ENCODE results near the gene KCNAB1. TPM values are rescaled to one million over a fixed set of nuclear protein-coding genes. Genes with fewer than 3 reads are reported as not detected.
A peak's percentile ranks its signal among the peaks of the same experiment; 100 is the strongest.

KCNAB1 gene
- polyA plus RNA-seq, 1 donor from 2014 or later, result 0.26 TPM

- Mint-ChIP-seq H3K36me3 (no peaks in the 10 kb centered on the region), H3K4me3 (no peak overlapping the region)
Measured at GRCh38 chr3:156311431-156311830, 191.1 kb downstream of the KCNAB1 start.

GRCh38 chr3:156311930-156312329 is 191.6 kb downstream of the KCNAB1 start:
- Mint-ChIP-seq H3K9me3 (no peaks in the 10 kb centered on the region), H3K4me1 (no peaks in the 10 kb centered on the region), H3K27ac (no peak overlapping the region), H3K36me3 (no peaks in the 10 kb centered on the region), H3K27me3 (peaks cover 4% of the 10 kb centered on the region), H3K4me3 (no peak overlapping the region)

More at GRCh38 chr3:156311431-156311830, 191.1 kb downstream of the KCNAB1 start:
- Mint-ChIP-seq H3K9me3 (no peaks in the 10 kb centered on the region), H3K27me3 (peaks cover 4% of the 10 kb centered on the region), H3K27ac (no peak overlapping the region), H3K4me1 (no peaks in the 10 kb centered on the region)

- H3K27me3 Mint-ChIP-seq, result peaks cover 4% of the 10 kb centered on the region
- H3K9me3 Mint-ChIP-seq, result no peaks in the 10 kb centered on the region
- no peak overlapping the region for H3K4me3 Mint-ChIP-seq
- no peaks in the 10 kb centered on the region for H3K36me3 Mint-ChIP-seq
- peak overlapping the region in 1 of 3 donors; percentile 57 for H3K27ac Mint-ChIP-seq
- H3K4me1 Mint-ChIP-seq, result no peaks in the 10 kb centered on the region
Measured at GRCh38 chr3:156316076-156316475, 195.7 kb downstream of the KCNAB1 start.

- Mint-ChIP-seq H3K27ac (peak overlapping the region in 1 of 3 donors; percentile 16), H3K4me3 (no peak overlapping the region)
Measured at GRCh38 chr3:156317462-156318074, 197.2 kb downstream of the KCNAB1 start.

GRCh38 chr3:156321945-156322344 is 201.6 kb downstream of the KCNAB1 start:
- peaks cover 0 to 4% (median 0%) of the 10 kb centered on the region in 3 donors for H3K9me3 Mint-ChIP-seq
- H3K4me3 Mint-ChIP-seq, result no peak overlapping the region
- no peaks in the 10 kb centered on the region for H3K27me3 Mint-ChIP-seq
- H3K27ac Mint-ChIP-seq, result no peak overlapping the region
- H3K4me1 Mint-ChIP-seq, result no peaks in the 10 kb centered on the region
- H3K36me3 Mint-ChIP-seq, result no peaks in the 10 kb centered on the region

More at GRCh38 chr3:156317462-156318074, 197.2 kb downstream of the KCNAB1 start:
- Mint-ChIP-seq H3K27me3 (no peaks in the 10 kb centered on the region), H3K36me3 (no peaks in the 10 kb centered on the region), H3K4me1 (no peaks in the 10 kb centered on the region), H3K9me3 (no peaks in the 10 kb centered on the region)

- H3K4me3 Mint-ChIP-seq, result no peak overlapping the region
- no peaks in the 10 kb centered on the region for H3K36me3 Mint-ChIP-seq
- H3K4me1 Mint-ChIP-seq, result no peaks in the 10 kb centered on the region
- H3K9me3 Mint-ChIP-seq, result peaks cover 0 to 4% (median 0%) of the 10 kb centered on the region in 3 donors
- H3K27me3 Mint-ChIP-seq, result peaks cover 4% of the 10 kb centered on the region
- H3K27ac Mint-ChIP-seq, result no peak overlapping the region
Measured at GRCh38 chr3:156323466-156323865, 203.1 kb downstream of the KCNAB1 start.

GRCh38 chr3:156330415-156330814 is 210.0 kb downstream of the KCNAB1 start:
- H3K27ac Mint-ChIP-seq, result peak overlapping the region in 1 of 3 donors; percentile 25
- H3K4me1 Mint-ChIP-seq, result no peaks in the 10 kb centered on the region
- peaks cover 4% of the 10 kb centered on the region for H3K27me3 Mint-ChIP-seq
- H3K9me3 Mint-ChIP-seq, result peaks cover 0 to 4% (median 0%) of the 10 kb centered on the region in 3 donors
- no peak overlapping the region for H3K4me3 Mint-ChIP-seq
- no peaks in the 10 kb centered on the region for H3K36me3 Mint-ChIP-seq

- peak overlapping the region in 1 of 3 donors; percentile 27 for H3K27ac Mint-ChIP-seq
- no peaks in the 10 kb centered on the region for H3K4me1 Mint-ChIP-seq
- peaks cover 10% of the 10 kb centered on the region for H3K27me3 Mint-ChIP-seq
- H3K9me3 Mint-ChIP-seq, result no peaks in the 10 kb centered on the region
- no peak overlapping the region for H3K4me3 Mint-ChIP-seq
- no peaks in the 10 kb centered on the region for H3K36me3 Mint-ChIP-seq
Measured at GRCh38 chr3:156332304-156332703, 211.9 kb downstream of the KCNAB1 start.

GRCh38 chr3:156334841-156335545 is 214.6 kb downstream of the KCNAB1 start:
- Mint-ChIP-seq H3K27me3 (peaks cover 15% of the 10 kb centered on the region), H3K27ac (no peak overlapping the region), H3K4me3 (no peak overlapping the region), H3K36me3 (no peaks in the 10 kb centered on the region), H3K9me3 (no peaks in the 10 kb centered on the region), H3K4me1 (no peaks in the 10 kb centered on the region)

- Mint-ChIP-seq H3K9me3 (no peaks in the 10 kb centered on the region), H3K36me3 (no peaks in the 10 kb centered on the region), H3K4me3 (no peak overlapping the region), H3K27ac (no peak overlapping the region), H3K27me3 (peaks cover 18% of the 10 kb centered on the region), H3K4me1 (peaks cover 5% of the 10 kb centered on the region in 3 donors)
Measured at GRCh38 chr3:156339491-156339890, 219.1 kb downstream of the KCNAB1 start.

GRCh38 chr3:156341332-156341731 is 221.0 kb downstream of the KCNAB1 start:
- Mint-ChIP-seq H3K36me3 (no peaks in the 10 kb centered on the region), H3K27ac (no peak overlapping the region)

GRCh38 chr3:156341831-156342416 is 221.5 kb downstream of the KCNAB1 start:
- peak overlapping the region in 1 of 4 donors; percentile 2 for H3K4me3 Mint-ChIP-seq
- no peaks in the 10 kb centered on the region for H3K9me3 Mint-ChIP-seq
- H3K4me1 Mint-ChIP-seq, result peaks cover 5% of the 10 kb centered on the region in 3 donors
- H3K27me3 Mint-ChIP-seq, result peaks cover 15% of the 10 kb centered on the region
- no peaks in the 10 kb centered on the region for H3K36me3 Mint-ChIP-seq
- no peak overlapping the region for H3K27ac Mint-ChIP-seq

More at GRCh38 chr3:156341332-156341731, 221.0 kb downstream of the KCNAB1 start:
- H3K4me3 Mint-ChIP-seq, result no peak overlapping the region
- no peaks in the 10 kb centered on the region for H3K9me3 Mint-ChIP-seq
- peaks cover 5% of the 10 kb centered on the region in 3 donors for H3K4me1 Mint-ChIP-seq
- peaks cover 15% of the 10 kb centered on the region for H3K27me3 Mint-ChIP-seq

GRCh38 chr3:156344215-156344614 is 223.8 kb downstream of the KCNAB1 start:
- no peak overlapping the region for H3K27ac Mint-ChIP-seq
- H3K4me3 Mint-ChIP-seq, result no peak overlapping the region
- H3K36me3 Mint-ChIP-seq, result no peaks in the 10 kb centered on the region
- peaks cover 13% of the 10 kb centered on the region for H3K27me3 Mint-ChIP-seq
- H3K9me3 Mint-ChIP-seq, result peaks cover 0 to 2% (median 0%) of the 10 kb centered on the region in 3 donors
- H3K4me1 Mint-ChIP-seq, result peaks cover 5 to 8% (median 5%) of the 10 kb centered on the region in 3 donors

- H3K4me3 Mint-ChIP-seq, result no peak overlapping the region
- no peak overlapping the region for H3K27ac Mint-ChIP-seq
- peaks cover 2% of the 10 kb centered on the region for H3K27me3 Mint-ChIP-seq
- H3K36me3 Mint-ChIP-seq, result no peaks in the 10 kb centered on the region
- peaks cover 0 to 4% (median 0%) of the 10 kb centered on the region in 3 donors for H3K4me1 Mint-ChIP-seq
- peaks cover 0 to 2% (median 0%) of the 10 kb centered on the region in 3 donors for H3K9me3 Mint-ChIP-seq
Measured at GRCh38 chr3:156349111-156349510, 228.7 kb downstream of the KCNAB1 start.

- Mint-ChIP-seq H3K4me1 (peaks cover 0 to 4% (median 0%) of the 10 kb centered on the region in 3 donors), H3K36me3 (no peaks in the 10 kb centered on the region), H3K9me3 (peaks cover 0 to 2% (median 0%) of the 10 kb centered on the region in 3 donors), H3K27me3 (peaks cover 2% of the 10 kb centered on the region), H3K27ac (no peak overlapping the region), H3K4me3 (no peak overlapping the region)
Measured at GRCh38 chr3:156349978-156350377, 229.6 kb downstream of the KCNAB1 start.

Measured in IgD-negative memory B cell (primary cell).